ENCODE results near the gene DNAH2.
A peak's percentile ranks its signal among the peaks of the same experiment; 100 is the strongest.

DNAH2 gene

GRCh38 chr17:7882068-7882467 is 164.5 kb downstream of the DNAH2 start:
- DNase-seq = peak; percentile 20

- no peak for DNase-seq
These were observed 165.1 kb downstream of the DNAH2 start for GRCh38 chr17:7882629-7883028.

All from activated naive CD4-positive, alpha-beta T cell treated with anti-CD3 and anti-CD28 coated beads, Interleukin-2, amount 50 U/mL, for 16 hours (primary cell).